Endothelial cell of umbilical vein (primary cell): Measurements from ENCODE around the gene MLANA. TPM values are rescaled to one million over a fixed set of nuclear protein-coding genes. Genes with fewer than 3 reads are reported as not detected.

Experiments
- BruUV-seq: library from RNA; stranded (reverse); fragments of 400-500 nt; replicated peaks from 2 replicates; lab custom pipeline; 2021; lab: Mats Ljungman, UMichigan
- CTCF ChIA-PET: fragments of 300-600, 350-600 bp; sonication (Branson Sonifier 250); formaldehyde crosslinking; loops from one replicate; lab custom pipeline; 2021; ENCODE audit warnings: antibody characterized with exemption, inconsistent platforms; lab: Charles Lee
- POLR2A ChIA-PET: fragments of 300-600, 350-600 bp; sonication (Branson Sonifier 250); formaldehyde crosslinking; loops from one replicate; lab custom pipeline; 2021; ENCODE audit warnings: antibody characterized with exemption, inconsistent platforms; lab: Charles Lee
- DNase-seq: peaks from one replicate; pipeline ENCODE4 v3.0.0-alpha.2; 2011; ENCODE audit warnings: low read depth, low spot score
- FAIRE-seq: peaks from 2 replicates; lab custom pipeline; 2011; peaks lifted over from hg19 to GRCh38; lab: Jason Lieb, UNC
- H2AFZ ChIP-seq: 2 replicates; pipeline ENCODE4 v1.6.0; 2012; ENCODE audit warnings: low read depth, low read length, control low read depth, inconsistent platforms
- H3K27ac ChIP-seq: 2 replicates; pipeline ENCODE4 v1.5.1; 2011; ENCODE audit warnings: low read depth, mild to moderate bottlenecking, control low read depth, low read length, moderate library complexity; ENCODE audit not compliant: insufficient read depth
- H3K27me3 ChIP-seq, 2 experiments: 2 replicates each; pipeline versions ENCODE4 v1.6.0 to v1.6.1; 2011; ENCODE audit warnings: low read length in 2 of 2, mixed read lengths in 1 of 2; ENCODE audit not compliant: control insufficient read depth in 2 of 2, insufficient read depth in 2 of 2
- H3K36me3 ChIP-seq, 2 experiments: 2 replicates in 1 of 2; 3 replicates in 1 of 2; pipeline ENCODE4 v1.5.1; 2011; ENCODE audit warnings: low read length in 2 of 2, mild to moderate bottlenecking in 1 of 2, moderate library complexity in 1 of 2; ENCODE audit not compliant: control insufficient read depth in 2 of 2, insufficient read depth in 2 of 2; ENCODE audit errors: extremely low read depth in 1 of 2
- H3K4me1 ChIP-seq: 3 replicates; pipeline ENCODE4 v1.5.1; 2011; ENCODE audit warnings: mild to moderate bottlenecking, low read length; ENCODE audit not compliant: control insufficient read depth, insufficient read depth; ENCODE audit errors: extremely low read depth
- H3K4me2 ChIP-seq: 2 replicates; pipeline ENCODE4 v1.6.1; 2011; ENCODE audit warnings: low read length, control low read depth, mixed read lengths; ENCODE audit not compliant: insufficient read depth
- H3K4me3 ChIP-seq, 3 experiments: fragments of 200-600 bp in 1 of 3; sonication (generic), shearing (Covaris generic) in 1 of 3; replicated peaks in 1 of 3; 2 replicates each; pipeline ENCODE4 v1.5.1; 2011 to 2016; ENCODE audit warnings: control low read depth in 3 of 3, low read length in 3 of 3, mild to moderate bottlenecking in 2 of 3, inconsistent platforms in 1 of 3, low read depth in 1 of 3, moderate library complexity in 1 of 3; ENCODE audit not compliant: insufficient read depth in 1 of 3
- H3K79me2 ChIP-seq: 2 replicates; pipeline ENCODE4 v1.6.0; 2012; ENCODE audit warnings: low read length, inconsistent platforms; ENCODE audit not compliant: control insufficient read depth, insufficient read depth
- H3K9ac ChIP-seq: replicated peaks from 2 replicates; pipeline ENCODE3; 2011; ENCODE audit warnings: low read length, control low read depth; ENCODE audit not compliant: insufficient read depth; ENCODE audit errors: extremely low read depth
- H3K9me1 ChIP-seq: replicated peaks from 3 replicates; pipeline ENCODE4 v1.6.0; 2011; ENCODE audit warnings: mild to moderate bottlenecking, low read length; ENCODE audit not compliant: control insufficient read depth, insufficient read depth; ENCODE audit errors: extremely low read depth
- H3K9me3 ChIP-seq: replicated peaks from 2 replicates; pipeline ENCODE4 v1.5.1; 2012; ENCODE audit warnings: low read length, inconsistent platforms; ENCODE audit not compliant: control insufficient read depth, insufficient read depth
- H4K20me1 ChIP-seq: replicated peaks from 2 replicates; pipeline ENCODE3; 2011; ENCODE audit warnings: mild to moderate bottlenecking, low read length; ENCODE audit not compliant: control insufficient read depth, insufficient read depth; ENCODE audit errors: extremely low read depth
- EZH2 ChIP-seq: IDR thresholded peaks from 2 replicates; pipeline ENCODE4 v1.6.1; 2012; ENCODE audit warnings: borderline replicate concordance, low read depth, mild to moderate bottlenecking, moderate library complexity, low read length, inconsistent platforms; ENCODE audit not compliant: severe bottlenecking
- FOS ChIP-seq: IDR thresholded peaks from 2 replicates; pipeline ENCODE4 v1.6.1; 2011; ENCODE audit warnings: mild to moderate bottlenecking, low read length, moderate library complexity, borderline replicate concordance; ENCODE audit not compliant: insufficient read depth
- GATA2 ChIP-seq: IDR thresholded peaks from 2 replicates; pipeline ENCODE4 v1.7.0; 2011; ENCODE audit warnings: low read depth, mild to moderate bottlenecking, moderate library complexity, mixed read lengths, low read length; ENCODE audit not compliant: insufficient read length, insufficient read depth
- MYC ChIP-seq: IDR thresholded peaks from one replicate; pipeline ENCODE4 v1.6.1; 2011; ENCODE audit warnings: mild to moderate bottlenecking, low read depth, low read length
- dilution Hi-C: fragments of 300-500 bp; cut with MboI; formaldehyde crosslinking; loops from one replicate; pipeline ENCODE4 v1.15.0; 2019; ENCODE audit warnings: low sequenced_read_pairs; ENCODE audit not compliant: extremely low pct_ligation_motif_present
- intact Hi-C: fragments of 100-400 bp; cut with micrococcal nuclease; formaldehyde crosslinking; loops from one replicate; pipeline ENCODE4 v1.10.0; 2022
- polyA plus RNA-seq, 4 experiments: library from polyadenylated mRNA; depleted of rRNA in 3 of 4; stranded (reverse) in 3 of 4; unstranded in 1 of 4; fragments of >200 nt; gene quantifications; 2 replicates each; pipeline versions ENCODE4 v1.2.1 to v1.2.3, GENCODE V29; 2011 to 2012; ENCODE audit warnings: missing spikeins in 1 of 4
- total RNA-seq: library from RNA; stranded (reverse); gene quantifications from 2 replicates; pipeline ENCODE4 v1.2.3, GENCODE V29; 2021
- TF ChIP-seq, protein P1 (sequence below), 2 donors: IDR thresholded peaks; 1 replicate in 1 of 2; 2 replicates in 1 of 2; pipeline ENCODE4 v1.5.1; 2011; ENCODE audit warnings: low read length in 2 of 2, mild to moderate bottlenecking in 2 of 2, moderate library complexity in 2 of 2, control low read depth in 1 of 2, inconsistent platforms in 1 of 2, low read depth in 1 of 2; ENCODE audit not compliant: insufficient read depth in 1 of 2; ENCODE audit errors: extremely low read depth in 1 of 2

MLANA gene
- total and polyA plus RNA-seq, 2 donors (not counting 3 experiments of a cell fraction or from before 2014, with no cell fraction given): not detected

DNA sequence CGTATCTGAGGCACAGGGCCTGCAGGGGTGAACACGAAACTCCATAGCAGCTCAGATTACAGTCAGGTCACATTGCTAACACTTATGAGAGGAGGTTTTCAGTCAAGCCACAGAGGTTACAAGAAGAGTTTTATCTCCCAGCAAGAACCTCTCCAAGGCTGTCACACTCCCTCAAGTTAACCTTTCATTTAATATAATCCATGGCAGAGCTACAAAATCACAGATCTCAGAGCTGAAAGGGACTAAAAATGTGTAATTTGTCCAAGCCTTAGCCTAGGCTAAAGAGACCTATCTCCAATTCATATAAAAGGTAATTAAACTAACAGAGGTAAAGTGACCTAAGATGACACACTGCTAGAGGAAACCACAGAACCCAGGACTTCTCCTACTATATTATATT, 57.2 kb downstream of the MLANA start:
- Histone ChIP-seq H3K27ac (no peak overlapping the region), H4K20me1 (no peaks in the 10 kb centered on the region), H3K36me3 (no peaks in the 10 kb centered on the region), H3K79me2 (no peaks in the 10 kb centered on the region), H3K9me1 (no peaks in the 10 kb centered on the region), H3K27me3 (no peaks in the 10 kb centered on the region), H3K9me3 (no peaks in the 10 kb centered on the region), H3K9ac (no peak overlapping the region), H3K4me2 (no peak overlapping the region), H3K4me1 (peaks cover 4% of the 10 kb centered on the region), H2AFZ (no peak overlapping the region), H3K4me3 (no peak overlapping the region)
- FAIRE-seq (peak; percentile 8), DNase-seq (no peak)
- ChIA-PET POLR2A (no interaction called here), CTCF (interaction anchor here (1.1 kb wide), 1 partner anchor 76 kb away, joined by 3 read pairs; no protein-coding TSS in a partner anchor)
- TF ChIP-seq, protein P1, sequence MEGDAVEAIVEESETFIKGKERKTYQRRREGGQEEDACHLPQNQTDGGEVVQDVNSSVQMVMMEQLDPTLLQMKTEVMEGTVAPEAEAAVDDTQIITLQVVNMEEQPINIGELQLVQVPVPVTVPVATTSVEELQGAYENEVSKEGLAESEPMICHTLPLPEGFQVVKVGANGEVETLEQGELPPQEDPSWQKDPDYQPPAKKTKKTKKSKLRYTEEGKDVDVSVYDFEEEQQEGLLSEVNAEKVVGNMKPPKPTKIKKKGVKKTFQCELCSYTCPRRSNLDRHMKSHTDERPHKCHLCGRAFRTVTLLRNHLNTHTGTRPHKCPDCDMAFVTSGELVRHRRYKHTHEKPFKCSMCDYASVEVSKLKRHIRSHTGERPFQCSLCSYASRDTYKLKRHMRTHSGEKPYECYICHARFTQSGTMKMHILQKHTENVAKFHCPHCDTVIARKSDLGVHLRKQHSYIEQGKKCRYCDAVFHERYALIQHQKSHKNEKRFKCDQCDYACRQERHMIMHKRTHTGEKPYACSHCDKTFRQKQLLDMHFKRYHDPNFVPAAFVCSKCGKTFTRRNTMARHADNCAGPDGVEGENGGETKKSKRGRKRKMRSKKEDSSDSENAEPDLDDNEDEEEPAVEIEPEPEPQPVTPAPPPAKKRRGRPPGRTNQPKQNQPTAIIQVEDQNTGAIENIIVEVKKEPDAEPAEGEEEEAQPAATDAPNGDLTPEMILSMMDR (IDR thresholded peaks at IDR 0.05; ENCODE audit: extremely low read depth in 1 of 2, insufficient read depth in 1 of 2, low read depth in 1 of 2, low read length in 2 of 2): no peak
- no peak for TF ChIP-seq FOS
- no peak for TF ChIP-seq MYC
- TF ChIP-seq EZH2: no peak
- intact Hi-C loops (no loop called here), dilution Hi-C loops (no loop called here)
- BruUV-seq: no TSS peak

DNA sequence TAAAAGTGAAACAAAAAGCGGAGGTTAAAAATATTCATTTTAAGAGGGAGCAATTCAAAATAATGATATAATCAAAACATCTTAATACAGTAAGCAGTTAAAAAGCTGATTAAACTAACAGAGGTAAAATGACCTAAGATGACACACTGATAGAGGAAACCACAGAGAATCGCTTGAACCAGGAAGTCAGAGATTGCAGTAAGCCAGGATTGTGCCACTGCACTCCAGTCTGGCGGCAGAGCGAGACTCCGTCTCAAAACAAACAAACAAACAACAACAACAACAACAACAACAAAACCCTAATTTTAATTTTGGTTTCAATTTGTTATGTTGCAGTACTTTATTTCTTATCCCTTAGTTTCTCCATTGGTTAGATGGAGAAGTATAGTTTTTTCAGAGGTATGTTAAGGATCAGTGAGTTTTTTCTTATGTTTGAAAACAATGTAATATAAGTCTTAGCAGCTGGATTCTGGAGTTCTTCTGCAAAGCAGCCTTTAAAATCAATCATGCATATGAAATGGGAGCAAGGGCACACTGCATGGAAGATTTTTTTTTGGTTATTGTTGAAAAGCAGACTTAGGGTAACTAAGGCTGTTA, 58.5 kb downstream of the MLANA start:
- ChIA-PET CTCF (interaction anchor here (2.6 kb wide), 1 partner anchor 105 kb away, joined by 9 read pairs; no protein-coding TSS in a partner anchor), POLR2A (no interaction called here)
- Histone ChIP-seq H3K4me2 (no peak overlapping the region), H3K9ac (no peak overlapping the region), H3K4me1 (peaks cover 4% of the 10 kb centered on the region), H4K20me1 (no peaks in the 10 kb centered on the region), H3K4me3 (no peak overlapping the region), H3K27ac (no peak overlapping the region), H3K27me3 (no peaks in the 10 kb centered on the region), H3K36me3 (no peaks in the 10 kb centered on the region), H3K9me3 (no peaks in the 10 kb centered on the region), H3K79me2 (no peaks in the 10 kb centered on the region), H3K9me1 (no peaks in the 10 kb centered on the region), H2AFZ (no peak overlapping the region)
- DNase-seq: no peak
- intact Hi-C loops (no loop called here), dilution Hi-C loops (no loop called here)
- FAIRE-seq: no peak
- peak; percentile 21 for TF ChIP-seq GATA2
- no peak for TF ChIP-seq FOS
- no TSS peak for BruUV-seq
